ENCODE results near the gene ZNF488. TPM values are rescaled to one million over a fixed set of nuclear protein-coding genes. Genes with fewer than 3 reads are reported as not detected.

ZNF488 gene
- polyA plus RNA-seq, 1 donor from 2014 or later: 0.85 TPM

- Histone ChIP-seq H3K4me3 (ENCODE audit: low read length) (no peak overlapping the region), H3K9ac (ENCODE audit: low read length) (peak overlapping the region; percentile 9), H3F3A (ENCODE audit: insufficient read depth, low read length, poor library complexity, severe bottlenecking) (no peaks in the 10 kb centered on the region), H4K20me1 (ENCODE audit: insufficient read depth) (no peaks in the 10 kb centered on the region), H2AFZ (ENCODE audit: low read depth, low read length) (no peak overlapping the region), H3K9me2 (ENCODE audit: insufficient read depth, low read length) (no peaks in the 10 kb centered on the region), H3K4me2 (ENCODE audit: low read length) (no peak overlapping the region), H3K27me3 (ENCODE audit: insufficient read depth, low read depth, low read length) (no peaks in the 10 kb centered on the region), H3K79me2 (replicated peaks; ENCODE audit: insufficient read depth, low read length) (no peaks in the 10 kb centered on the region), H3K36me3 (ENCODE audit: insufficient read depth, low read length) (no peaks in the 10 kb centered on the region), H3K27ac (ENCODE audit: low read length) (no peak overlapping the region), H3K9me3 (ENCODE audit: low read length) (no peaks in the 10 kb centered on the region)
- TF ChIP-seq POLR2AphosphoS5 (IDR thresholded peaks at IDR 0.05) (no peak), EZH2 (IDR thresholded peaks at IDR 0.05; ENCODE audit: borderline replicate concordance, insufficient read depth, low read length, poor library complexity, severe bottlenecking) (no peak), SMC3 (conservative IDR thresholded peaks at IDR 0.05; ENCODE audit: poor library complexity) (no peak), TAF1 (IDR thresholded peaks at IDR 0.05; ENCODE audit: low read depth) (no peak), EP300 (conservative IDR thresholded peaks at IDR 0.05; ENCODE audit: poor library complexity, severe bottlenecking) (no peak), RAD21 (conservative IDR thresholded peaks at IDR 0.05) (no peak), MXI1 (conservative IDR thresholded peaks at IDR 0.05; ENCODE audit: poor library complexity, severe bottlenecking) (no peak), REST (IDR thresholded peaks at IDR 0.05; ENCODE audit: borderline replicate concordance) (no peak), CTCF (IDR thresholded peaks at IDR 0.05; ENCODE audit: poor library complexity, severe bottlenecking) (no peak)
These were observed 60.3 kb downstream of the ZNF488 start for GRCh38 chr10:47323636-47324296.

DNA sequence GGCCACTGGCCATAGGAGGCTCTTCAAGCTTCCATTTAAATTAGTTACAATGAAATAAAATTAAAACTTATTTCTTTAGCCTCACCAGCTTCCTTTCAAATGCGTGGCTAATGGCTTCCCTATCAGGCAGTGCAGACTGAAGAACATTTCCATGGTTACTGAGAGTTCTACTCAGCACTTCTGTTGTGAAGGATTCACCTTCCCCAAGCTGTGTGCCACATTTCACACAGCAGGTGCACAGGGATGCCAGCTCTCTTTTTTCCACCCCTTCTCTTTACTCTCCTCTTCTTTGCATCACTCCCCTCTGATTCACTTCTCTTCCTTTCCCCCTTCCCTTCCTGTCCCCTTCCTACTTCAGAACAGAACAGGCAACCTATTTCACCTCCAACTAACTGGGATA, 61.0 kb downstream of the ZNF488 start:
- no peaks in the 10 kb centered on the region for H4K20me1 ChIP-seq (ENCODE audit: insufficient read depth)
- H3K27ac ChIP-seq (ENCODE audit: low read length): no peak overlapping the region
- H2AFZ ChIP-seq (ENCODE audit: low read depth, low read length): no peak overlapping the region
- H3F3A ChIP-seq (ENCODE audit: insufficient read depth, low read length, poor library complexity, severe bottlenecking): no peaks in the 10 kb centered on the region
- H3K9me2 ChIP-seq (ENCODE audit: insufficient read depth, low read length): no peaks in the 10 kb centered on the region
- no peaks in the 10 kb centered on the region for H3K9me3 ChIP-seq (ENCODE audit: low read length)
- no peak overlapping the region for H3K4me2 ChIP-seq (ENCODE audit: low read length)
- H3K36me3 ChIP-seq (ENCODE audit: insufficient read depth, low read length): no peaks in the 10 kb centered on the region
- no peaks in the 10 kb centered on the region for H3K79me2 ChIP-seq (replicated peaks; ENCODE audit: insufficient read depth, low read length)
- TF ChIP-seq REST (IDR thresholded peaks at IDR 0.05; ENCODE audit: borderline replicate concordance) (no peak), RAD21 (conservative IDR thresholded peaks at IDR 0.05) (no peak), EP300 (conservative IDR thresholded peaks at IDR 0.05; ENCODE audit: poor library complexity, severe bottlenecking) (no peak), POLR2AphosphoS5 (IDR thresholded peaks at IDR 0.05) (no peak), SMC3 (conservative IDR thresholded peaks at IDR 0.05; ENCODE audit: poor library complexity) (no peak), CTCF (IDR thresholded peaks at IDR 0.05; ENCODE audit: poor library complexity, severe bottlenecking) (no peak), TAF1 (IDR thresholded peaks at IDR 0.05; ENCODE audit: low read depth) (no peak), MXI1 (conservative IDR thresholded peaks at IDR 0.05; ENCODE audit: poor library complexity, severe bottlenecking) (no peak), EZH2 (IDR thresholded peaks at IDR 0.05; ENCODE audit: borderline replicate concordance, insufficient read depth, low read length, poor library complexity, severe bottlenecking) (no peak)
- peak overlapping the region; percentile 9 for H3K9ac ChIP-seq (ENCODE audit: low read length)
- H3K4me3 ChIP-seq (ENCODE audit: low read length): no peak overlapping the region
- H3K27me3 ChIP-seq (ENCODE audit: insufficient read depth, low read depth, low read length): no peaks in the 10 kb centered on the region

Measured in neural cell (in vitro differentiated cells).